GM21529 (cell line): ENCODE data around the gene RNF135.
"Not testable (repeated sequence)": the region's sequence is repeated elsewhere in the genome, so short reads cannot be mapped to it uniquely, and the experiment has no call there.

Experiments
- ATAC-seq: cut with Tn5 transposase; IDR thresholded peaks from one replicate; pipeline ENCODE4 v1.9.1; 2021; ENCODE audit not compliant: unreplicated experiment

Gene RNF135

DNA sequence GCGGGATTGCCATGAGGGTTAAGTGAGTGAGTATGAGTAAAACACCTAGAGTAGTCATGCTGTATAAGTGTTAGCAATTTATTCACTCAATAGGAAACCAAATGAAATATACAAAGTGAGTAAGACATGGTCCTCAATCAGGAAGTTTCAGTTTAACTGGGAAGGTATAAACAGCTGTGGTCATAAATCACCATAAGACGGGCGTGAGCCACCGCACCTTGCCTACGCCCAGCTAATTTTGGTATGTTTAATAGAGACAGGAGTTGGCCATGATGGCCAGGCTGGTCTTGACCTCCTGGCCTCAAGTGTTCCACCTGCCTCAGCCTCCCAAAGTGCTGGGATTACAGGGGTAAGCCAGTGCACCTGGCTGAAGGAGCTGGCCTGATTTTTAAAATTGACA, 27.0 kb downstream of the RNF135 start:
- no peak for ATAC-seq

DNA sequence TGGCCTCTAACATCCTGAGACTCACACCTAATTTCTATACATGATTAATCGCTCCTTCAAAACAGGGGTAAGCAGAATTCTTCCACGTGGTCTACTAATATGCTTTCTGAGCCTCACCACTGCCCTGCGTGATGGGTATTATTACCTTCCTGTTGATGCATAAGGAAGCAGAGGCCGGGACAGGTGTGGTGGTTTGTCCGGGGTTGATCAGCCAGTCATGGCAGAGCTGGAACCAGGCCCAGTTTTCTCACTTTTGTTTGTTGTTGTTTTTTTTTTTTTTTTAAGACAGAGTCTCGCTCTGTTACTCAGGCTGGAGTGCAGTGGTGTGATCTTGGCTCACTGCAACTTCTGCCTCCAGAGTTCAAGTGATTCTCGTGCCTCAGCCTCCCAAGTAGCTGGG, 31.2 kb downstream of the RNF135 start:
- ATAC-seq: no peak

DNA sequence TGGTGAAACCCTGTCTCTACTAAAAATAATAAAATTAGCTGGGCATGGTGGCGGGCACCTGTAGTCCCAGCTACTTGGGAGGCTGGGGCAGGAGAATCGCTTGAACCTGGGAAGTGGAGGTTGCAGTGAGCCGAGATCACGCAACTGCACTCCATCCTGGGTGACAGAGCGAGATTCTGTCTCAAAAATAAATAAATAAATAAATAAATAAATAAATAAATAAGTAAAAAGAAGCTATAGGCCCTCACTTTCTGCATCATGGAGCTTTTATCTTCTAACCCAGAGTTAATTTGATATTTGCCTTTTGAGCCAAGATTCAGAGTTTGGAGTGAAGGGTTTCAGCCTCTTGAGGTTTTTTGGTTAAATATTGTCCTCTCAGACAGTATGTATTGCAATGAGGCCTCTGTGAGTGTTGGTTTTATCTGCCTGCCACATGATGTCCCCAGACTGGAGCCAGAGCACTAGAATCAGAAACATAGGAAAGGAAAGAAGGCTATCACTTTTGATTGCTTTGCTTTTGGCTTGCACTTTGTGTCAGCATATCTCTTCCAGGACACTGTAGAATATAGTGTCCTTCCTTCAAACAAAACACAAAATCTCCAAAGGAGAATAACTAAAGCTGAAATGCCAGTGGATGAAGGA, 32.5 kb downstream of the RNF135 start:
- no peak for ATAC-seq

DNA sequence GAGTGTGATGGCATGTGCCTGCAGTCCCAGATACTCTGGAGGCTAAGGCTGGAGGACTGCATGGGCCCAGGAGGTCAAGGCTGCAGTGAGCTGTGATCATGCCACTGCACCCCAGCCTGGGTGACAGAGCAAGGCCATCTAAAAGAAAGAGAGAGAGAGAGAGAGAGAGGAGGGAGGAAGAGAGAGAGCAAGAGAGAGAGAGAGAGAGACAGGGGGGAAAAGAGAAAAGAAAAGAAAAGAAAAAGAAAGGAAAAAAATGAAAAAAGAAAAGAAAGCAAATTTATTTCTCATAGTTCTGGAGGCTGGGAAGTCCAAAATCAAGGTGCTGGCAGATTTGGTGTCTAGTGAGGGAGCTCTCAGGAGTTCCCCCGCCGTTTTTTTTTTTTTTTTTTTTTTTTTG, 33.3 kb downstream of the RNF135 start:
- no peak for ATAC-seq

DNA sequence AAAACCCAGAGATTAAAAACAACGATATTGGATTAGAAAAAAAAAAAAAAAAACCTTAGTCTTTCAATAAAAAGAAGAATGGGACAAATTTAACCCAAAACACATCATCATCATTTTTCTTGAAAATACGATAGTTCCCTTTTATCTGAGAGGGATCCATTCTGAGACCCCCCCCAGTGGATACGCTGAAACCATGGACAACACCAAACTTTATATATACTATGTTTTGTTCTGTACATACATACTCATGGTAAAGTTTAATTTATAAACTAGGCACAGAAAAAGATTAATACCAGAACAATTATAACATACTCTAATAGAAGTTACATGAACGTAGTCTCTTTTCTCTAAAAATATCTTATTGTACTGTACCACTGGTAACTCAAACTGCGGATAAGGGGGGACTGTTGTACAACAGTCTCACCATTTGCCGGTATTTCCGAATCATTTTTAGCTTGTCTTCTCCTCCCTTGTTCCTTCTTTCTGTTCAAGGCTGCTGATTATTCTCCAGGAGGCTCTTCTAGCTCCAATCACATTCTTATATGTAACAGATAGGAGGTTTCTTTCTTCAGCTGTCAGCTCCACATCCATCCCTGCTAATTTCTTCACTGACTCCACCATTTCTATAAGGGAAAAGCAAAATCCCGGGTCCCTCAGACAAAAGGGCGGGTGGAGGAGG, 37.0 kb downstream of the RNF135 start:
- ATAC-seq: no peak

DNA sequence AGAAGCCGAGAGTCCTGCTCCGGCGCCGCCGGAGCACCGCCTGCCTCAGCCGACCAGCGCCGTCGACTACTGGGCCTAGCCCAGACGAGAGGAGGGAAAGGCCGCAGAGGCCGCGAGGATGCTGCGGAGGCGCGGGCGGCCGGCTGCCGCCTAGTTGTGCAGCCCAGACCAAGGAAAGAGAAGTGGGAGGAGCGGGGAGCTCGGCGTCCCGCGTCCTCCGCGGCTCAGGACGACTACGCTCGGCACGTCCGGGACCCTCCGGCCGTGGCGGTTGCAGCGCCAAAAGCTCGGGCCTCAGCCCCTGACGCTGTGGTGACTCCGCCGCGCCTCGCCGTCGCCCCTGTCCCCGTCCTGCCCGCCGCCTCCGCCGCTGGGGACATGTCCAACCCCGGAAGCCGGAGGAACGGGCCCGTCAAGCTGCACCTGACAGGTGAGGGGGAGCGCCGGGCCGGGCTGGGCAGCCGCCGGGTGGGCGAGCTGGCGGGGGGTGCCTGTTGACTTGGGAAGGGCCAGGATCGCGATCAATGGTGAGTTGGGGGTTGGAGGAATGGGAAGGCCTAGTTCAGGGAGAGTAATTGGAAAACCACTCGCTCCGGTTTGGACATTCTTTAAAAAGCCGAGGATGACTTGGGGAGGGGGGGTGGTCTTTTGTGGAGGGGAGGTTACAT, 37.7 kb downstream of the RNF135 start:
- ATAC-seq: peak; percentile 58

DNA sequence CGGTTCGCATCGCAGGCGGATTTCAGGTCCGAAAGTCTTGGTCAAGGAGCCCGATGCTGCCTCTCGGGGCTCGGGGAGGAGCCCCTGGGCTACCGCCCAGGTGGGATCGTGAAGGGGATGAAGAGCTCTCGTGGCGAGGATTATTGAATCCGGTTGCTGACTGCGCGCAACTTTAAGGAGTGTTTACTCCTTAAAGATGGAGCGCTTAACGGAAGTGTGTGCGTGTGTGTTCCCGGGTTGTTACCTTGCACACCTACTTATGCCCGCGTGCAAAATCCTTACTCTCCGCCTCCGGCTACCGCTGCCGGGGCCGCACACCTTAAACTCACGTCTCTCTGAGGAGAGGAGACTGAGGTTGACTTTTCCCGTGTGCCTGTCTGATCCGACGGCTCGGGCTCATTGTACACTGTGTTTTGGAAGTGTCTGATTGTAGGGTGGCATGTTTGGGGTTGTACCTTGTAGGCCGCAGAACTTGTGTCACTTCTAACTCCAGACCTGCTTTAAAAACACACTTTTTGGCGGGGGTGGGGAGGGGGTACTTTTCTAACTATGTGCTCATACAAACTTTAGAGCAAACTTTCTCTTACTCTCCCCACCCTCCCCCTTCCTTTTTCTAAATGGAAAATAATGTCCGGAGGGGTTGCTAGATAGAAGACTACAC, 38.3 kb downstream of the RNF135 start:
- not testable (repeated sequence) for ATAC-seq

DNA sequence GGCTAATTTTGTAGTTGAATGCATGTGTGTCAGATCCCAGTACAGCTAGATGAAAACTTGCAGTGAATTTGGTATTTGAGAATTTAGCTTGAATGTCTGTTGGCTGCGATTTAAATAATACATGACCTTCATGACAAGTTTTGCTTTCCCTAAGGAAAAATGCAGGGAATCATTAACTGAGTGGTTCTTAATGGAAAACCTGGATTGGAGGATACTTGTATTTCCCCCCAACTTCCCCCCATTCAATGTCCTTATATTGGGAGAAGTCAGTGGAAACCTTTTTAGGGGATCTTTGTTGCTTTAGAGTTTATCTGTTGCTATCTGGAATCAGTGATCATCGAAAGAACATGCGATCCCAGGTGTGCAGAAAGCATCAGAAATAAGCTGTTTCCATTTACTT, 39.2 kb downstream of the RNF135 start:
- ATAC-seq: not testable (repeated sequence)

DNA sequence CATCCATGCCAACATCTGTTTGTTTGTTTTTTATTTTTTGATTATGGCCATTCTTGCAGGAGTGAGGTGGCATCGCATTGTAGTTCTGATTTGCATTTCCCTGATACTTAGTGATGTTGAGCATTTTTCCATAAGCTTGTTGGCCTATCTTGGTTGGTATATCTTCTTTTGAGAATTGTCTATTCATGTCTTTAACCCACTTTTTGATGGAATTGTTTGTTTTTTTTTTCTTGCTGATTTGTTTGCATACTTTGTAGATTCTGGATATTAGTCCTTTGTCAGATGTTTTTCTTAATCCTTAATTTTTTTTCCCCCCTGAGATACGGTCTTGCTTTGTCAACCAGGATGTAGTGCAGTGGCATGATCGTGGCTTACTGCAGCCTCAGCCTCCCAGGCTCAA, 43.0 kb downstream of the RNF135 start:
- no peak for ATAC-seq

DNA sequence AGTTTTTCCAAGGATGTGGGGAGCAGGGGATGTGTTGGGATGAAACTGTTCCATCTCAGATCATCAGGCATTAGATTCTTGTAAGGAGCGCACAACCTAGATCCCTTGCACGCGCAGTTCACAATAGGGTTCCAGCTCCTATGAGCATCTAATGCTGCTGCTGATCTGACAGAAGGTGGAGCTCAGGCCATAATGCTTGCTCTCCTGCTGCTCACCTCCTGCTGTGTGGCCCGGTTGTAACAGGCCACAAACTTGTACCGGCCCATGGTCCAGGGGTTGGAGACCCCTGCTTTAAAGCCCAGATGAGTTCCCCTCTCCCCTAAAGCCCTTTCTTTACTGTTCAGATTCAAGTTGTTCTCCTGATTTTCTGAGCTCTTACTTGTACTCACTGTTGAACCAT, 44.8 kb downstream of the RNF135 start:
- ATAC-seq: no peak

DNA sequence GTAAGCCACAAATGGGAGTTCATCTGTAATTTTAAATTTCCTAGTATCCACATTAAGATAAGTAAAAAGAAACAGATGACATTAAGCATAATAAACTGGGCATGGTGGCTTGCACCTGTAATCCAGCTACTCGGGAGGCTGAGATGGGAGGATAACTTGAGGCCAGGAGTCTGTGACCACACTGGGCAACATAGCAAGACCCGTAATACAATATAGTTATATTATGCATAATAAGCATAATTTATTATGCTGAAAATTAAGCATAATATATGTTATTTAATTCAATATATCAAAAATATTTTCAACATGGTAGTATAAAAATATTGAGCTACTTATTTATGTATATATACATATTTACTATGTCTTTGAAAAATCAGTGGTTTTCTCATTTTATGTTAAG, 48.2 kb downstream of the RNF135 start:
- ATAC-seq: no peak

DNA sequence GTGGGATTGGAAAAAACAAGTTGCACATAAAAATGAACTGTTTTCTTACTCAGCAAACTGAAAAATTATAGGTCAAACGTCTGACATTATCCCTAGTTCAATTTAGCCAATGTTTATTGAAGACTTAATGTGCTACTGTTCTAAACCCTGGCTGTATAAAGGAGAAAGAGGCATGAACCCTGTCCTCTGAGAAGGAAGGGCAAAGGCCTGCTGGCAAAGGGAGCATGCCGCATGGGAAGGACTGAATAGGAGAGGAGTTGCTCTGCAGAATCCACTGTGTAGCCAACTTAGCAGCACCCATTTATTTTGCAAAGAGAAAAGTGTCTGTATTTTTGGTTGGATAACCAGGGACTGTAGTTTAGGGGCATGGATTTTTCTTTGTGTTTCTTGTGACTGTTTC, 52.3 kb downstream of the RNF135 start:
- not testable (repeated sequence) for ATAC-seq

DNA sequence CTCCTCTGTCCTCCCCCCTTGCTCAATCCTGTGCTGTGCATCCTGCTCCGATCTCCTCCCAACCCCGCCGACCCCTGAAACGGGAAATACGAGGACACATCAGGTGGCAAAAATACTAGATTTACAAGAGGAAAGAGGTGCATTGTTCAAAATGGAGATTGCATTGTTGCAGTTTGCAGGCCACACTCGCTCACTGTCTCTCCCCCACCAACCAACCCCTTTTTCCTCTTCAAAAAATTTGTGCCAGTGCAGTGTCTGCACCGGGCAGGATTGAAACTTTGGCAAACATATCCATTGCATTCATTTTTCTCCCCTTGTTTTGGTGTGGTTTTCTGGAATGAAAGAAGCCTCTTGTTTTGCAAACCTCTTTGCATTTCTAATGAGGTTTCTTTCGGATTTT, 61.0 kb downstream of the RNF135 start:
- no peak for ATAC-seq

DNA sequence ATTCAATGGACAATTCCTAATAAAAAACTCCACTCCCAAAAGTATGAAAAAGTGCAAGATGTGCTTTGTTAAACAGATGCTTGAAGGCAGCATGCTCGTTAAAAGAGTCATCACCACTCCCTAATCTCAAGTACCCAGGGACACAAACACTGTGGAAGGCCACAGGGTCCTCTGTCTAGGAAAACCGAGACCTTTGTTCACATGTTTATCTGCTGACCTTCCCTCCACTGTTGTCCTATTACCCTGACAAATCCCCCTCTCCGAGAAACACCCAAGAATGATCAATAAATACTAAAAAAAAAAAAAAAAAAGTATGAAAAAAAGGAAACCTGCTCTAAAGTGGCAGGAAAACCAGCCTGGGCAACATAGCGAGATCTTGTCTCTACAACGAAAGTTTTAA, 64.8 kb downstream of the RNF135 start:
- not testable (repeated sequence) for ATAC-seq

DNA sequence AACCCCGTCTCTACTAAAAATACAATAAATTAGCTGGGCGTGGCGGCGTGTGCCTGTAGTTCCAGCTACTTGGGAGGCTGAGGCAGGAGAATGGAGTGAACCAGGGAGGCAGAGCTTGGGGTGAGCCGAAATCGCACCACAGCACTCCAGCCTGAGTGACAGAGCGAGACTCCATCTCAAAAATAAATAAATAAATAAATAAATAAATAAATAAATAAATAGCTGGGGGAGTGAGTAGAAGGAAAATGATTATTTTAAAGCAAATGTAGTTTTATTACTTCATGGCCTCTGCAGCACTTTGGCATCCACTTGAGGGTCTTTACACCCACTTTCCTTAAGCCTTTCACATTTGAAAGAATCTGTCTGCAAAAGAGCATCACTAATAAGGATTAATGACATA, 70.0 kb downstream of the RNF135 start:
- ATAC-seq: not testable (repeated sequence)

DNA sequence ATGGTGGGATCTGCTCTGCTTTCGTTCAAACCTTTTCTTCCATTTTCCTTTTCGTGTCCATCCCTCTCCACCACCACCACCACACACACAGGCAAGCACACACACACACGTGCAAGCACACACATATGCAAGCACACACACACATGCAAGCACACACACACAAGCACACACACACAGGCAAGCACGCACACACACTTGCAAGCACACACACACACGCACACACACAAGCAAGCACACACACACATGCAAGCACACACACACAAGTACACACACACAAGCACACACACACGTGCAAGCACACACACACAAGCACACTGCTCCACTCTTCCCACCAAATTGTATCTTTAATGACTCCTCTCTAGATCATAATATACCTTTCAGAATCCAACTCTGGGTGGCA, 71.5 kb downstream of the RNF135 start:
- ATAC-seq: not testable (repeated sequence)

DNA sequence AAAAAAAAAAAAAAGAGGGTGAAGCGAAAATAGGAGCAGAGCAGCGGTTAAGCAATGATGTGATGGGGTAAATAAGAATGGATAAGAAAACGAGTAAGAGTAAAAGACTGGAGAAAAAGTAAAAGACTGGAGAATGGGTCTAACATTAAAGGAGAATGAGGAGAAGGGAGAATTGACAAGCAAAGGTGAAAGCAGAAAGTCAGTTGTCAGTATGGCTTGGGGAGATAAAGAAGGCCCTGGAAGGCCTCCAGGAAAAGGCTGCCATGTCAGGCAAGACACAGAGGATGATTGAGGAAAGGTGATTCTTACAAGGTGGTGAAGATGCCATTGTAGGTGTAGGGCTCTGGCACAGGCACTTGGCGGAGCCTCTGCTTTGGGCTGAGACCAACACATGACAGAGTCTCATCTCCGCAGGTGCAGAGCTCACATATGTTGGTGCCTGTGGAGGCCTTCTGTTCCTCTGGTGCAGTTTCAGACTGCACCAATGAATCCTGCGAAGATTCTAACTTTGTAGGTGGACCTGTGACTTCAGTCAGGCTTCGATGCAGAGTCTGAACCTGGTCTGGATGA, 76.1 kb downstream of the RNF135 start:
- ATAC-seq: not testable (repeated sequence)

DNA sequence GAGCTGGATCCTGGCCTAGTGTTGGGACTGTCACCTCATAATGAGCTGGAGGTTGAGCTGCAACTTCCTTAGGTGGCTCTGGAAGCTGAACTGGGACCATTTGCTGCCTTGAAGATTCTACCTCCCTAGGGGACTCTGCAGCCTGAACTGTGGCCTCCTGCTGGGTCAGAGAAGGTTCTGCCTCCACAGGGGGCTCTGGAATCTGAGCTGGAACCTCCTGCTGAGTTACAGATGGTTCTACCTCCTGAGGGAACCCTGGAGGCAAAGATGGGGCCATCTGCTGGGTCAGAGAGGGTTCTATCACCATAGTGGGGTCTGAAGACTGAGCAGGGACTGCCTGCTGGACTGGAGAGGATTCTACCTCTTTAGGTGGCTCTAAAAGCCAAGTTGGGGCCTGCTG, 77.3 kb downstream of the RNF135 start:
- no peak for ATAC-seq

DNA sequence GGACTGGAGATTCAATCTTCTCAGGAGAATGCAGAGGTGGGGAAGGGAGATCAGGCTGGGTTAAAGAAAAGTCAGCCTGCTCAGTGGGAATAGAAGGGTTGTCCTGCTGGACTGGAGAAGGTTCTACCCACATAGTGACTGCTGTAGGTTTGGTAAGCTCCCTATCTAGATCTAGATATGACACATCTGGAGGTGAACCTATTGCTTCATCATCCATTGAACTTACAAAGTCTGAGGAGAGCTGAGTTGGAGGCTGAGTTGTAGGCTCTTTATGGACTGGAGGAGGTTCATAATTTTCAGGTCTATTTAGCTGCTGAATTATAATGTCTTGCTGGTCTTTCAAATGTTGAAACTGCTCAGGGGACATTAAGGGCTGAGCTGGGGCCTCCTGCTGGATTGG, 77.9 kb downstream of the RNF135 start:
- no peak for ATAC-seq
